Adrenal gland (tissue), 12 donors: Measurements from ENCODE around the gene CRB3. TPM values are rescaled to one million over a fixed set of nuclear protein-coding genes. Genes with fewer than 3 reads are reported as not detected.
A peak's percentile ranks its signal among the peaks of the same experiment; 100 is the strongest.

Experiments used
- DNase-seq, 7 donors: peaks; one replicate each; pipeline ENCODE4 v3.0.0-alpha.2; 2019 to 2020
- H3K27ac ChIP-seq, 5 donors: fragments of 200-600 bp; sonication (generic) in 4 of 5; 1 replicate in 3 of 5; 2 replicates in 2 of 5; pipeline versions ENCODE4 v1.5.1 to v1.8.0; 2016 to 2020; ENCODE audit warnings: mild to moderate bottlenecking in 1 of 5
- H3K27me3 ChIP-seq: fragments of 200-600 bp; 2 replicates; pipeline ENCODE4 v1.8.0; 2021
- H3K36me3 ChIP-seq, 2 donors: fragments of 200-600 bp; replicated peaks in 1 of 2; 1 replicate in 1 of 2; 2 replicates in 1 of 2; pipeline versions ENCODE4 v1.5.1 to v1.8.0; 2018 to 2022
- H3K4me1 ChIP-seq, 2 donors: fragments of 200-600 bp; replicated peaks in 1 of 2; 1 replicate in 1 of 2; 2 replicates in 1 of 2; pipeline versions ENCODE4 v1.5.1 to v1.8.0; 2018 to 2021
- H3K4me3 ChIP-seq, 4 donors: fragments of 200-600 bp; sonication (generic) in 3 of 4; one replicate each; pipeline ENCODE4 v1.5.1; 2016 to 2018
- H3K9me3 ChIP-seq, 3 donors: fragments of 200-600 bp; sonication (generic) in 1 of 3; replicated peaks in 1 of 3; 1 replicate in 2 of 3; 2 replicates in 1 of 3; pipeline versions ENCODE4 v1.5.1 to v1.8.0; 2016 to 2021
- POLR2A ChIP-seq, 2 donors: fragments of 450-650 bp; IDR thresholded peaks; one replicate each; pipeline ENCODE4 v1.6.1; 2017; ENCODE audit warnings: antibody characterized with exemption in 2 of 2, mild to moderate bottlenecking in 2 of 2, moderate library complexity in 1 of 2
- WGBS, 4 donors: extraction: QIAGEN DNeasy Blood & Tissue Kit in 2 of 4; methylation state at CpG; one replicate each; pipeline versions ENCODE4 v1.1.5 to v1.1.7; 2013 to 2017; 5-methylcytosine and 5-hydroxymethylcytosine counted together
- intact Hi-C, 2 donors: fragments of 100-400 bp; cut with DNase I; formaldehyde crosslinking; loops; one replicate each; pipeline versions ENCODE4 v1.14.1 to v1.15.0; 2022 to 2023
- polyA plus RNA-seq, 3 donors: library from polyadenylated mRNA; stranded (reverse); fragments of 200-250 nt in 2 of 3; fragments of 350-450 nt in 1 of 3; fragmentation: Illumina TruSeq in 1 of 3; extraction: RNeasy Lipid Tissue Mini Kit (QIAGEN cat#74804) in 1 of 3; gene quantifications; one replicate each; pipeline ENCODE4 v1.2.3, GENCODE V29; 2013 to 2014
- total RNA-seq, 9 donors: library from RNA; depleted of rRNA in 4 of 9; stranded (reverse); fragments of >200 nt in 4 of 9; fragments of 120-200 nt in 1 of 9; fragmentation: NEBNext Ultra II Directional in 1 of 9; extraction: Animal tissue kit (Norgen Biotek cat#: 25700) in 1 of 9; gene quantifications; one replicate each; pipeline versions ENCODE4 v1.1.0 to v1.2.4, GENCODE V29; 2013 to 2023
- TF ChIP-seq, protein P1 (sequence below), 6 experiments: fragments of 450-650 bp in 4 of 6; fragments of 200-600 bp in 2 of 6; sonication (generic) in 1 of 6; IDR thresholded peaks; 1 replicate in 5 of 6; 2 replicates in 1 of 6; pipeline versions ENCODE4 v1.5.1 to v1.8.0; 2016 to 2021; ENCODE audit warnings: antibody characterized with exemption in 6 of 6, mild to moderate bottlenecking in 2 of 6, moderate library complexity in 1 of 6
- donor health status: healthy with polysubstance abuse.
- donor health status: Bipolar disorder and iron deficiency.
- donor health status: DM: yes; HTN: yes; CAD: no.
- donor health status: DM: no; HTN: no; CAD: no.
- donor health status: DM: no; HTN: no; CAD: no.
- donor health status: DM: yes; HTN: yes; CAD: no.

CRB3 gene
- total and polyA plus RNA-seq, 12 donors, result 0.28 to 1.4 (median 0.72) TPM; not detected in 5

DNA sequence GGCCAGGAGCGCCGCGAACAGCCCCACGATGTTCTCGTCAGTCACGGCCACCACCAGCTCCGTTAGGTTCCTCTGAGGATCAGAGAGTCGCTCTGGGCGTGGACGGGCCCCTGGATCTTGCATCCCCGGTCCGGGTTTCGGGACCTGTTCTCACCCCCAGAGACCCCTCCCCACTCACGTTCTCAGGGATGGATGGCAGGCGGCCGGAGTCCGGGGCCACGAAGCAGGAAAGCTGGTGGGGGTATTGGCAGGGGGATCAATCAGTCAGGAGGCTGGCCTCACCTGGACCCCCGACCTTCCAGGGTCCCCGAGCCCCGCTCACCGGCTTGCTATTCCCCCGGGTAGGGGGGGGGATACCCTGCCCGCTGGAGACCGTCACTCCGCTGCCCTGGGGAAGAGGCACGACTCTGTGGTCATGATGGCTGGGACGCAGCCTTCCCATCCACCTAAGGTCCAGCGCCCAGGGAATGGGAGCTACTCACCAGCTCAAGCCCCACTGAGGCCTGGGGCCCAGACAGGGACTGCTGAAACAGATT lies 12.9 kb downstream of the CRB3 start:
- WGBS, 4 donors, result 24 to 40% (median 30%) methylated on average over 8 to 29 of the region's 29 CpGs; no CpG with 5 or more reads in 1 of the 4 donors
- H3K9me3 ChIP-seq, result no peaks in the 10 kb centered on the region
- no peak for TF ChIP-seq POLR2A (IDR thresholded peaks at IDR 0.05)
- TF ChIP-seq, protein P1, sequence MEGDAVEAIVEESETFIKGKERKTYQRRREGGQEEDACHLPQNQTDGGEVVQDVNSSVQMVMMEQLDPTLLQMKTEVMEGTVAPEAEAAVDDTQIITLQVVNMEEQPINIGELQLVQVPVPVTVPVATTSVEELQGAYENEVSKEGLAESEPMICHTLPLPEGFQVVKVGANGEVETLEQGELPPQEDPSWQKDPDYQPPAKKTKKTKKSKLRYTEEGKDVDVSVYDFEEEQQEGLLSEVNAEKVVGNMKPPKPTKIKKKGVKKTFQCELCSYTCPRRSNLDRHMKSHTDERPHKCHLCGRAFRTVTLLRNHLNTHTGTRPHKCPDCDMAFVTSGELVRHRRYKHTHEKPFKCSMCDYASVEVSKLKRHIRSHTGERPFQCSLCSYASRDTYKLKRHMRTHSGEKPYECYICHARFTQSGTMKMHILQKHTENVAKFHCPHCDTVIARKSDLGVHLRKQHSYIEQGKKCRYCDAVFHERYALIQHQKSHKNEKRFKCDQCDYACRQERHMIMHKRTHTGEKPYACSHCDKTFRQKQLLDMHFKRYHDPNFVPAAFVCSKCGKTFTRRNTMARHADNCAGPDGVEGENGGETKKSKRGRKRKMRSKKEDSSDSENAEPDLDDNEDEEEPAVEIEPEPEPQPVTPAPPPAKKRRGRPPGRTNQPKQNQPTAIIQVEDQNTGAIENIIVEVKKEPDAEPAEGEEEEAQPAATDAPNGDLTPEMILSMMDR (IDR thresholded peaks at IDR 0.05), result no peak
- DNase-seq, result no peak
- H3K27ac ChIP-seq, result no peak overlapping the region
- H3K4me3 ChIP-seq, result peak overlapping the region in 1 of 4 donors; percentile 42
- no peaks in the 10 kb centered on the region for H3K27me3 ChIP-seq
- H3K4me1 ChIP-seq, result peaks cover 3 to 17% of the 10 kb centered on the region in 2 donors
- H3K36me3 ChIP-seq, result no peaks in the 10 kb centered on the region
- intact Hi-C loops, result no loop called here

- no peaks in the 10 kb centered on the region for H3K36me3 ChIP-seq
- H3K4me1 ChIP-seq, result peaks cover 3 to 17% of the 10 kb centered on the region in 2 donors
- no peaks in the 10 kb centered on the region for H3K9me3 ChIP-seq
- no peak overlapping the region for H3K27ac ChIP-seq
- H3K4me3 ChIP-seq, result no peak overlapping the region
- intact Hi-C loops, result no loop called here
- TF ChIP-seq POLR2A (IDR thresholded peaks at IDR 0.05), result no peak
- TF ChIP-seq, protein P1 (IDR thresholded peaks at IDR 0.05), result no peak
- H3K27me3 ChIP-seq, result no peaks in the 10 kb centered on the region
- DNase-seq, result no peak
- WGBS, 4 donors, result 82 to 96% (median 91%) methylated on average over 4 to 13 of the region's 13 CpGs
These were observed 14.7 kb downstream of the CRB3 start for GRCh38 chr19:6478815-6479214.

GRCh38 chr19:6479836-6480398 lies 15.8 kb downstream of the CRB3 start:
- Histone ChIP-seq H3K9me3 (no peaks in the 10 kb centered on the region), H3K4me1 (peaks cover 3 to 17% of the 10 kb centered on the region in 2 donors), H3K27me3 (no peaks in the 10 kb centered on the region), H3K27ac (no peak overlapping the region), H3K36me3 (no peaks in the 10 kb centered on the region), H3K4me3 (no peak overlapping the region)
- DNase-seq, result no peak
- 62 to 85% (median 73%) methylated on average over 5 to 7 of the region's 7 CpGs for WGBS, 4 donors
- intact Hi-C loops, result no loop called here
- TF ChIP-seq, protein P1 (IDR thresholded peaks at IDR 0.05), result no peak
- TF ChIP-seq POLR2A (IDR thresholded peaks at IDR 0.05), result no peak

DNA sequence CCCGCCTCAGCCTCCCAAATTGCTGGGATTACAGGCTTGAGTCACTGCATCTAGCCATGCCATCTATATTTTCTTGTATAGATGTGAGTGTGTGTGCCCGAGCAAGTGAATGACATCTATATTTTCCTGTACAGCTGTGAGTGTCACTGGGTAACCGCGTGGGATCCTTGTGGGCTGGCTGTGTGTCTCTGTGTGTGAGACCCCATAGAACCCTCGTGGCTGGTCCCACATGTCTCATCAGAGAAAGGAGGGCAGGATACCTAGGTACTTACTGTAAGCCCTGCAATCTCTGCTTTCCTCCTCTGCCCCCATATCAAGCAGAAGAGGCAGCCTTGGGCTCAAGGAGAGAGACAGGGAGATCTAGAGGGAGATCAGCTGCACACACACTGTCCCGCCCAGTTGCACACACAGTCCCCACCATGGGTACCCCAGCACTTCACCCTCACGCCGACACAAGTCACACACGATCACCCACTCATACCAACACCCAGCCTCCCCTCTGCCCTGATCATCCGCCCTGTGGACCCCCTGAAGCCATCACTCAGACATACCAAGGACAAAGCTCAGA lies 16.9 kb downstream of the CRB3 start:
- H3K27me3 ChIP-seq, result no peaks in the 10 kb centered on the region
- no peak for DNase-seq
- no peaks in the 10 kb centered on the region for H3K36me3 ChIP-seq
- TF ChIP-seq, protein P1 (IDR thresholded peaks at IDR 0.05), result no peak
- no peak for TF ChIP-seq POLR2A (IDR thresholded peaks at IDR 0.05)
- H3K9me3 ChIP-seq, result no peaks in the 10 kb centered on the region
- peaks cover 0 to 8% of the 10 kb centered on the region in 2 donors for H3K4me1 ChIP-seq
- H3K27ac ChIP-seq, result peak overlapping the region in 1 of 5 donors; percentile 36
- intact Hi-C loops, result no loop called here
- H3K4me3 ChIP-seq, result peak overlapping the region in 1 of 4 donors; percentile 26
- WGBS, 4 donors, result 63 to 68% (median 67%) methylated on average over 9 to 10 of the region's 10 CpGs
